GM12878 (cell line): ENCODE data around the gene ADARB1. TPM values are rescaled to one million over a fixed set of nuclear protein-coding genes. Genes with fewer than 3 reads are reported as not detected.

Source experiments
- ATAC-seq: fragments of 200-7000 bp; cut with Tn5 transposase; 3 replicates; pipeline ENCODE4 v1.9.1; 2020; ENCODE audit warnings: mild to moderate bottlenecking, moderate library complexity
- BruUV-seq: library from RNA; stranded (reverse); fragments of 400-500 nt; replicated peaks from 2 replicates; lab custom pipeline; 2021; lab: Mats Ljungman, UMichigan
- CTCF ChIA-PET: fragments of 300-600 bp; sonication (Branson Sonifier 250); formaldehyde crosslinking; extraction: SDS; loops from one replicate; lab custom pipeline; 2021; ENCODE audit warnings: inconsistent platforms; lab: Yijun Ruan, JAX
- POLR2A ChIA-PET: fragments of 350-600 bp; formaldehyde crosslinking; extraction: SDS; loops from one replicate; lab custom pipeline; 2021; ENCODE audit warnings: inconsistent platforms; lab: Charles Lee
- RAD21 ChIA-PET: fragments of 300-600 bp; sonication (Branson Sonifier 250); formaldehyde crosslinking; loops from one replicate; lab custom pipeline; 2023; ENCODE audit warnings: antibody characterized with exemption; ENCODE audit not compliant: unreplicated experiment; lab: Charles Lee
- SMC1A ChIA-PET: fragments of 300-600 bp; sonication (Branson Sonifier 250); formaldehyde crosslinking; loops from one replicate; lab custom pipeline; 2023; ENCODE audit not compliant: unreplicated experiment, uncharacterized antibody; lab: Charles Lee
- DNase-seq: peaks from one replicate; pipeline ENCODE4 v3.0.0-alpha.2; 2011; ENCODE audit warnings: low read depth, low spot score
- FAIRE-seq: peaks from 3 replicates; lab custom pipeline; 2011; peaks lifted over from hg19 to GRCh38; lab: Jason Lieb, UNC
- H2AFZ ChIP-seq: 2 replicates; pipeline ENCODE4 v1.6.0; 2011; ENCODE audit warnings: low read depth, low read length, control low read depth; ENCODE audit not compliant: control insufficient read depth
- H3K27ac ChIP-seq: 2 replicates; pipeline ENCODE4 v1.5.1; 2011; ENCODE audit warnings: control low read depth; ENCODE audit not compliant: control insufficient read depth, insufficient read depth
- H3K27me3 ChIP-seq, 2 experiments: replicated peaks in 1 of 2; 2 replicates each; pipeline versions ENCODE4 v1.6.0 to v1.6.1; 2011; ENCODE audit warnings: low read length in 1 of 2; ENCODE audit not compliant: control insufficient read depth in 2 of 2, insufficient read depth in 2 of 2
- H3K36me3 ChIP-seq, 2 experiments: 2 replicates each; pipeline ENCODE4 v1.5.1; 2011; ENCODE audit warnings: low read length in 1 of 2; ENCODE audit not compliant: control insufficient read depth in 2 of 2, insufficient read depth in 2 of 2
- H3K4me1 ChIP-seq: 2 replicates; pipeline ENCODE4 v1.6.1; 2011; ENCODE audit warnings: mild to moderate bottlenecking, low read length, moderate library complexity, mixed read lengths; ENCODE audit not compliant: control insufficient read depth, insufficient read depth
- H3K4me2 ChIP-seq: 2 replicates; pipeline ENCODE4 v1.6.0; 2011; ENCODE audit warnings: control low read depth; ENCODE audit not compliant: control insufficient read depth, insufficient read depth
- H3K4me3 ChIP-seq: fragments of 200-600 bp; sonication (generic); 2 replicates; pipeline ENCODE4 v1.5.1; 2016
- H3K79me2 ChIP-seq: 2 replicates; pipeline ENCODE4 v1.6.0; 2011; ENCODE audit warnings: low read length; ENCODE audit not compliant: control insufficient read depth, insufficient read depth
- H3K9ac ChIP-seq: 2 replicates; pipeline ENCODE4 v1.8.0; 2011; ENCODE audit warnings: low read length, control low read depth, mixed read lengths; ENCODE audit not compliant: control insufficient read depth, insufficient read depth
- H3K9me3 ChIP-seq: replicated peaks from 3 replicates; pipeline ENCODE4 v1.5.1; 2011; ENCODE audit warnings: mild to moderate bottlenecking, low read length; ENCODE audit not compliant: control insufficient read depth, insufficient read depth
- H4K20me1 ChIP-seq: 2 replicates; pipeline ENCODE4 v1.6.0; 2011; ENCODE audit not compliant: control insufficient read depth, insufficient read depth
- BHLHE40 ChIP-seq, 2 experiments: fragments of 450-650 bp in 1 of 2; IDR thresholded peaks; 2 replicates each; pipeline ENCODE4 v1.6.1; 2011 to 2017; ENCODE audit warnings: low read depth in 2 of 2, borderline replicate concordance in 1 of 2, improper control_type of control experiment in 1 of 2, low read length in 1 of 2, mild to moderate bottlenecking in 1 of 2
- FOXK2 ChIP-seq: fragments of 450-650 bp; IDR thresholded peaks from 2 replicates; pipeline ENCODE4 v1.6.1; 2017; ENCODE audit warnings: mild to moderate bottlenecking, moderate library complexity
- GABPA ChIP-seq: IDR thresholded peaks from 2 replicates; pipeline ENCODE4 v1.6.1; 2014; ENCODE audit warnings: antibody characterized with exemption, low read depth, mild to moderate bottlenecking, inconsistent platforms
- IRF5 ChIP-seq: fragments of 450-650 bp; IDR thresholded peaks from 2 replicates; pipeline ENCODE4 v1.6.1; 2017; ENCODE audit warnings: borderline replicate concordance
- MTA3 ChIP-seq: IDR thresholded peaks from 2 replicates; pipeline ENCODE4 v1.6.1; 2012; ENCODE audit warnings: low read length, inconsistent platforms, borderline replicate concordance
- RCOR1 ChIP-seq: conservative IDR thresholded peaks from 2 replicates; pipeline ENCODE4 v1.6.1; 2012; ENCODE audit warnings: low read depth, low read length, improper control_type of control experiment
- USF1 ChIP-seq: IDR thresholded peaks from 2 replicates; pipeline ENCODE4 v1.6.1; 2011; ENCODE audit warnings: borderline replicate concordance, low read depth, mild to moderate bottlenecking, moderate library complexity, mixed read lengths, low read length; ENCODE audit not compliant: insufficient read depth; ENCODE audit errors: extremely low read length
- WRNIP1 ChIP-seq: IDR thresholded peaks from 2 replicates; pipeline ENCODE4 v1.6.1; 2011; ENCODE audit warnings: low read depth, low read length, improper control_type of control experiment, borderline replicate concordance
- ZBED1 ChIP-seq: IDR thresholded peaks from 2 replicates; pipeline ENCODE4 v1.6.1; 2016; ENCODE audit warnings: borderline replicate concordance
- ZBTB4 ChIP-seq: fragments of 450-650 bp; formaldehyde crosslinking; IDR thresholded peaks from 2 replicates; pipeline ENCODE4 v1.4.0; 2022; ENCODE audit warnings: mild to moderate bottlenecking, moderate library complexity
- WGBS: methylation state at CpG from one replicate; pipeline ENCODE4 v1.1.6; 2016; ENCODE audit warnings: low lambda C conversion rate; ENCODE audit not compliant: insufficient replicate concordance, insufficient coverage; ENCODE audit errors: missing lambda C conversion rate; 5-methylcytosine and 5-hydroxymethylcytosine counted together
- in situ Hi-C: fragments of 300-500 bp; cut with MboI; formaldehyde crosslinking; loops from 9 replicates; pipeline ENCODE4 v1.14.3; 2018; ENCODE audit warnings: mixed read lengths
- intact Hi-C: fragments of 100-400 bp; cut with micrococcal nuclease; formaldehyde crosslinking; loops from one replicate; pipeline ENCODE4 v1.14.2; 2022; ENCODE audit not compliant: unreplicated experiment
- polyA plus RNA-seq, 11 experiments: library from polyadenylated mRNA; depleted of rRNA in 4 of 11; unstranded in 6 of 11; stranded (reverse) in 5 of 11; fragments of >200 nt; fragmentation: Nextera tagmentation in 4 of 11; fragmentation: Illumina TruSeq in 1 of 11; extraction: Ambion mirVana in 4 of 11; extraction: Trizol in 1 of 11; gene quantifications; 1 replicate in 1 of 11; 2 replicates in 10 of 11; pipeline versions ENCODE4 v1.2.1 to v1.2.3, GENCODE V29; 2011 to 2016; ENCODE audit warnings: inconsistent platforms in 2 of 11, missing spikeins in 2 of 11, low read depth in 1 of 11
- total RNA-seq, 4 experiments: library from RNA; depleted of rRNA in 3 of 4; stranded (reverse); fragments of >200 nt in 3 of 4; fragmentation: Illumina TruSeq in 1 of 4; extraction: Trizol in 1 of 4; gene quantifications; 2 replicates each; pipeline versions ENCODE4 v1.2.1 to v1.2.3, GENCODE V29; 2013 to 2021

The ADARB1 gene
- total and polyA plus RNA-seq, 10 of the 15 experiments (the other 5 are each of a cell fraction or from before 2014, with no cell fraction given) = 5.7 to 61.7 (median 25.3) TPM

GRCh38 chr21:45071078-45071873, 3.1 kb upstream of the ADARB1 start:
- POLR2A ChIA-PET = no interaction called here
- WGBS = 60% methylated on average over 24 of the region's 24 CpGs
- in situ Hi-C loops (no loop called here), intact Hi-C loops (no loop called here)
- RAD21 ChIA-PET = interaction anchor here (1.1 kb wide), 1 partner anchor 66 kb away, joined by 3 read pairs; no protein-coding TSS in a partner anchor
- SMC1A ChIA-PET = interaction anchor here (1.0 kb wide), 1 partner anchor 54 kb away, joined by 3 read pairs; no protein-coding TSS in a partner anchor
- no peak for DNase-seq
- no peak overlapping the region for H3K4me3 ChIP-seq
- H4K20me1 ChIP-seq = no peaks in the 10 kb centered on the region
- no peak for FAIRE-seq
- H3K27me3 ChIP-seq = peaks cover 0 to 8% of the 10 kb centered on the region in 2 experiments; a peak in 2 of 4 replicates
- H3K9me3 ChIP-seq = no peaks in the 10 kb centered on the region; the same call in 2 of the 3 replicates
- 0 out of 2 replicates have a peak, but pooled peaks cover 5% of the 10 kb centered on the region for H3K4me1 ChIP-seq
- no peak overlapping the region for H3K27ac ChIP-seq
- H3K36me3 ChIP-seq = no peaks in the 10 kb centered on the region
- ATAC-seq = no peak
- no peak overlapping the region for H3K4me2 ChIP-seq
- no TSS peak for BruUV-seq
- no peaks in the 10 kb centered on the region for H3K79me2 ChIP-seq
- H3K9ac ChIP-seq = no peak overlapping the region
- CTCF ChIA-PET = interaction anchor here (0.7 to 3.5 kb wide), 3 partner anchors 28 to 184 kb away, joined by 3 to 18 read pairs (median 3); no protein-coding TSS in a partner anchor
- no peak overlapping the region for H2AFZ ChIP-seq
- TF ChIP-seq MTA3 (no peak), GABPA (no peak), WRNIP1 (no peak), USF1 (peak; percentile 22), RCOR1 (no peak), ZBED1 (no peak), FOXK2 (no peak), ZBTB4 (no peak), BHLHE40 (IDR thresholded peaks at IDR 0.05; ENCODE audit: borderline replicate concordance in 1 of 2, low read depth in 2 of 2, low read length in 1 of 2) (0 out of 4 replicates have a peak, but pooled peaks of 1 of the 2 experiments have one; percentile 25), IRF5 (no peak)
